Measurements from ENCODE around the gene STAC. TPM values are rescaled to one million over a fixed set of nuclear protein-coding genes. Genes with fewer than 3 reads are reported as not detected.

STAC gene
- total and polyA plus RNA-seq, 9 of the 15 experiments (the other 6 are each of a cell fraction or from before 2014, with no cell fraction given) = 0.11 TPM; not detected in 8

DNA sequence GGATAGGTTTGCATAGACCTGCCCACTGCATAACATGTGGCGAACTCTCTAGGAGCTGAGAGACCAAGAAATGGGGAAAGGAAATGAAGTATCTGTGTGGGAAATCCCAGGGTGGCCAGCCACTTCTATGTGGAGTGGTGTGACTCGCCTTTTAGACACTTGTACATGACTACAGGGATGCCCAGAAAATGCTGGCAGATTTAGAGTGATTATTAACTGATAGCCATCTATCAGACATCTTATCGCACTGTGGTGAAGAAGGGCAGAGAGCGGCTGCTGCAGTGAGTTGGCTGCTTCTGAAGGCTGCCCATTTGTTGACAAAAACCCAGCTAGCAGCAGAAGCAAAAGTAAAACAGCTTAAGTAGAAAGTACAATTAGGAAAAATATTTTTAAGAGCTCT is 18.1 kb upstream of the STAC start:
- WGBS (ENCODE audit: insufficient coverage, low coverage, missing lambda C conversion rate) = 2% methylated on average over 4 of the region's 4 CpGs
- Histone ChIP-seq H3K79me2 (ENCODE audit: control insufficient read depth, insufficient read depth, low read length) (no peaks in the 10 kb centered on the region), H3K9me1 (ENCODE audit: control insufficient read depth, insufficient read depth, low read length) (no peaks in the 10 kb centered on the region), H3K4me1 (replicated peaks in 1 of 2; ENCODE audit: control insufficient read depth in 2 of 2, insufficient read depth in 2 of 2, low read length in 2 of 2) (no peaks in the 10 kb centered on the region), H3K27me3 (ENCODE audit: control insufficient read depth in 2 of 2, insufficient read depth in 2 of 2, low read length in 2 of 2) (no peaks in the 10 kb centered on the region), H4K20me1 (replicated peaks; ENCODE audit: control insufficient read depth, insufficient read depth, low read length) (no peaks in the 10 kb centered on the region), H3K9ac (ENCODE audit: insufficient read depth in 1 of 2, low read depth in 2 of 2, low read length in 2 of 2) (no peak overlapping the region), H2AFZ (ENCODE audit: low read depth, low read length) (no peak overlapping the region), H3K9me3 (replicated peaks; ENCODE audit: control insufficient read depth, insufficient read depth, low read depth, low read length) (no peaks in the 10 kb centered on the region), H3K36me3 (ENCODE audit: control insufficient read depth, insufficient read depth, low read length) (no peaks in the 10 kb centered on the region), H3K4me3 (no peak overlapping the region), H3K27ac (ENCODE audit: extremely low read depth, low read depth, low read length) (no peak overlapping the region), H3K4me2 (ENCODE audit: insufficient read depth, low read length) (no peak overlapping the region)
- CTCF ChIA-PET (ENCODE audit: low intra/inter-chr PET ratio) = no interaction called here
- TF ChIP-seq CSDE1 (IDR thresholded peaks at IDR 0.05) (no peak), STAG1 (CRISPR knock-in tag; IDR thresholded peaks at IDR 0.05; ENCODE audit: borderline replicate concordance) (no peak), CEBPB (tag; IDR thresholded peaks at IDR 0.05) (no peak), TEAD2 (tag; IDR thresholded peaks at IDR 0.05) (no peak), ZBED1 (IDR thresholded peaks at IDR 0.05) (no peak), SMARCA4 (IDR thresholded peaks at IDR 0.05) (no peak), ELF1 (tag; IDR thresholded peaks at IDR 0.05) (no peak), HMG20B (CRISPR knock-in tag; IDR thresholded peaks at IDR 0.05) (no peak), PPARD (CRISPR knock-in tag; IDR thresholded peaks at IDR 0.05) (no peak), POLR2AphosphoS2 (IDR thresholded peaks at IDR 0.05; ENCODE audit: low read length) (no peak)
- TF ChIP-seq, protein P1, sequence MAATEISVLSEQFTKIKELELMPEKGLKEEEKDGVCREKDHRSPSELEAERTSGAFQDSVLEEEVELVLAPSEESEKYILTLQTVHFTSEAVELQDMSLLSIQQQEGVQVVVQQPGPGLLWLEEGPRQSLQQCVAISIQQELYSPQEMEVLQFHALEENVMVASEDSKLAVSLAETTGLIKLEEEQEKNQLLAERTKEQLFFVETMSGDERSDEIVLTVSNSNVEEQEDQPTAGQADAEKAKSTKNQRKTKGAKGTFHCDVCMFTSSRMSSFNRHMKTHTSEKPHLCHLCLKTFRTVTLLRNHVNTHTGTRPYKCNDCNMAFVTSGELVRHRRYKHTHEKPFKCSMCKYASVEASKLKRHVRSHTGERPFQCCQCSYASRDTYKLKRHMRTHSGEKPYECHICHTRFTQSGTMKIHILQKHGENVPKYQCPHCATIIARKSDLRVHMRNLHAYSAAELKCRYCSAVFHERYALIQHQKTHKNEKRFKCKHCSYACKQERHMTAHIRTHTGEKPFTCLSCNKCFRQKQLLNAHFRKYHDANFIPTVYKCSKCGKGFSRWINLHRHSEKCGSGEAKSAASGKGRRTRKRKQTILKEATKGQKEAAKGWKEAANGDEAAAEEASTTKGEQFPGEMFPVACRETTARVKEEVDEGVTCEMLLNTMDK (IDR thresholded peaks at IDR 0.05; ENCODE audit: borderline replicate concordance, insufficient read depth, low read depth, low read length, poor library complexity, severe bottlenecking) = no peak
- TF ChIP-seq, protein P2, sequence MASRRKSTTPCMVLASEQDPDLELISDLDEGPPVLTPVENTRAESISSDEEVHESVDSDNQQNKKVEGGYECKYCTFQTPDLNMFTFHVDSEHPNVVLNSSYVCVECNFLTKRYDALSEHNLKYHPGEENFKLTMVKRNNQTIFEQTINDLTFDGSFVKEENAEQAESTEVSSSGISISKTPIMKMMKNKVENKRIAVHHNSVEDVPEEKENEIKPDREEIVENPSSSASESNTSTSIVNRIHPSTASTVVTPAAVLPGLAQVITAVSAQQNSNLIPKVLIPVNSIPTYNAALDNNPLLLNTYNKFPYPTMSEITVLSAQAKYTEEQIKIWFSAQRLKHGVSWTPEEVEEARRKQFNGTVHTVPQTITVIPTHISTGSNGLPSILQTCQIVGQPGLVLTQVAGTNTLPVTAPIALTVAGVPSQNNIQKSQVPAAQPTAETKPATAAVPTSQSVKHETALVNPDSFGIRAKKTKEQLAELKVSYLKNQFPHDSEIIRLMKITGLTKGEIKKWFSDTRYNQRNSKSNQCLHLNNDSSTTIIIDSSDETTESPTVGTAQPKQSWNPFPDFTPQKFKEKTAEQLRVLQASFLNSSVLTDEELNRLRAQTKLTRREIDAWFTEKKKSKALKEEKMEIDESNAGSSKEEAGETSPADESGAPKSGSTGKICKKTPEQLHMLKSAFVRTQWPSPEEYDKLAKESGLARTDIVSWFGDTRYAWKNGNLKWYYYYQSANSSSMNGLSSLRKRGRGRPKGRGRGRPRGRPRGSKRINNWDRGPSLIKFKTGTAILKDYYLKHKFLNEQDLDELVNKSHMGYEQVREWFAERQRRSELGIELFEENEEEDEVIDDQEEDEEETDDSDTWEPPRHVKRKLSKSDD (conservative IDR thresholded peaks at IDR 0.05; ENCODE audit: low read length) = no peak
- TF ChIP-seq, protein P3, sequence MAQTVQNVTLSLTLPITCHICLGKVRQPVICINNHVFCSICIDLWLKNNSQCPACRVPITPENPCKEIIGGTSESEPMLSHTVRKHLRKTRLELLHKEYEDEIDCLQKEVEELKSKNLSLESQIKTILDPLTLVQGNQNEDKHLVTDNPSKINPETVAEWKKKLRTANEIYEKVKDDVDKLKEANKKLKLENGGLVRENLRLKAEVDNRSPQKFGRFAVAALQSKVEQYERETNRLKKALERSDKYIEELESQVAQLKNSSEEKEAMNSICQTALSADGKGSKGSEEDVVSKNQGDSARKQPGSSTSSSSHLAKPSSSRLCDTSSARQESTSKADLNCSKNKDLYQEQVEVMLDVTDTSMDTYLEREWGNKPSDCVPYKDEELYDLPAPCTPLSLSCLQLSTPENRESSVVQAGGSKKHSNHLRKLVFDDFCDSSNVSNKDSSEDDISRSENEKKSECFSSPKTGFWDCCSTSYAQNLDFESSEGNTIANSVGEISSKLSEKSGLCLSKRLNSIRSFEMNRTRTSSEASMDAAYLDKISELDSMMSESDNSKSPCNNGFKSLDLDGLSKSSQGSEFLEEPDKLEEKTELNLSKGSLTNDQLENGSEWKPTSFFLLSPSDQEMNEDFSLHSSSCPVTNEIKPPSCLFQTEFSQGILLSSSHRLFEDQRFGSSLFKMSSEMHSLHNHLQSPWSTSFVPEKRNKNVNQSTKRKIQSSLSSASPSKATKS (CRISPR knock-in tag; IDR thresholded peaks at IDR 0.05) = no peak
- TF ChIP-seq, protein P4, sequence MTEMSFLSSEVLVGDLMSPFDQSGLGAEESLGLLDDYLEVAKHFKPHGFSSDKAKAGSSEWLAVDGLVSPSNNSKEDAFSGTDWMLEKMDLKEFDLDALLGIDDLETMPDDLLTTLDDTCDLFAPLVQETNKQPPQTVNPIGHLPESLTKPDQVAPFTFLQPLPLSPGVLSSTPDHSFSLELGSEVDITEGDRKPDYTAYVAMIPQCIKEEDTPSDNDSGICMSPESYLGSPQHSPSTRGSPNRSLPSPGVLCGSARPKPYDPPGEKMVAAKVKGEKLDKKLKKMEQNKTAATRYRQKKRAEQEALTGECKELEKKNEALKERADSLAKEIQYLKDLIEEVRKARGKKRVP (CRISPR knock-in tag; IDR thresholded peaks at IDR 0.05) = no peak
- intact Hi-C loops (cut with micrococcal nuclease) (no loop called here), in situ Hi-C loops (cut with MboI) (no loop called here)
- DNase-seq (ENCODE audit: extremely low read depth in 1 of 4, low spot score in 3 of 4) (no peak), FAIRE-seq (no peak), ATAC-seq (no peak)
- no TSS peak for BruUV-seq (replicated peaks)
- POLR2A ChIA-PET = interaction anchor here (1.0 kb wide), 1 partner anchor 10 kb away, joined by 3 read pairs; no protein-coding TSS in a partner anchor

Measured in K562 (cell line).